Embryonic facial prominence (tissue), 1 donor: ENCODE measurements around the gene SLC38A3.
A peak's percentile ranks its signal among the peaks of the same experiment; 100 is the strongest.
"Not testable (repeated sequence)": the region's sequence is repeated elsewhere in the genome, so short reads cannot be mapped to it uniquely, and the experiment has no call there.

ENCODE experiments used
- DNase-seq: peaks from one replicate; pipeline ENCODE4 v3.0.0-alpha.2; 2016; ENCODE audit errors: extremely low spot score

The SLC38A3 gene

GRCh38 chr3:50249457-50249856 lies 44.4 kb downstream of the SLC38A3 start:
- no peak for DNase-seq

GRCh38 chr3:50250514-50250913 lies 45.4 kb downstream of the SLC38A3 start:
- DNase-seq, result no peak

- no peak for DNase-seq
These were observed 46.1 kb downstream of the SLC38A3 start for GRCh38 chr3:50251220-50251619.

- DNase-seq, result no peak
These were observed 49.6 kb downstream of the SLC38A3 start for GRCh38 chr3:50254577-50255250.

- no peak for DNase-seq
These were observed 50.2 kb downstream of the SLC38A3 start for GRCh38 chr3:50255251-50255615.

GRCh38 chr3:50256978-50257890 lies 52.2 kb downstream of the SLC38A3 start:
- DNase-seq, result no peak

GRCh38 chr3:50258029-50258680 lies 53.1 kb downstream of the SLC38A3 start:
- no peak for DNase-seq

GRCh38 chr3:50258979-50259378 lies 53.9 kb downstream of the SLC38A3 start:
- no peak for DNase-seq

- DNase-seq, result no peak
These were observed 54.5 kb downstream of the SLC38A3 start for GRCh38 chr3:50259432-50260026.

- DNase-seq, result peak; percentile 62
These were observed 55.2 kb downstream of the SLC38A3 start for GRCh38 chr3:50260027-50260941.

GRCh38 chr3:50260942-50261441 lies 55.9 kb downstream of the SLC38A3 start:
- no peak for DNase-seq

GRCh38 chr3:50261505-50261904 lies 56.4 kb downstream of the SLC38A3 start:
- DNase-seq, result no peak

- not testable (repeated sequence) for DNase-seq
These were observed 57.1 kb downstream of the SLC38A3 start for GRCh38 chr3:50262200-50262599.

- no peak for DNase-seq
These were observed 57.7 kb downstream of the SLC38A3 start for GRCh38 chr3:50262778-50263177.

GRCh38 chr3:50263478-50264382 lies 58.7 kb downstream of the SLC38A3 start:
- DNase-seq, result no peak

- peak; percentile 87 for DNase-seq
These were observed 59.4 kb downstream of the SLC38A3 start for GRCh38 chr3:50264383-50264963.

- DNase-seq, result no peak
These were observed 60.0 kb downstream of the SLC38A3 start for GRCh38 chr3:50264964-50265485.

- no peak for DNase-seq
These were observed 60.5 kb downstream of the SLC38A3 start for GRCh38 chr3:50265571-50265970.

- DNase-seq, result no peak
These were observed 60.9 kb downstream of the SLC38A3 start for GRCh38 chr3:50266017-50266416.
